Neuron (in vitro differentiated cells): ENCODE data around the gene ERBIN.
"Not testable (repeated sequence)": the region's sequence is repeated elsewhere in the genome, so short reads cannot be mapped to it uniquely, and the experiment has no call there.

Experiments used
- H2AFZ ChIP-seq: one replicate; pipeline ENCODE4 v1.6.1; 2013; ENCODE audit warnings: low read depth, mild to moderate bottlenecking, inconsistent platforms, low read length, moderate library complexity
- H3K27me3 ChIP-seq: one replicate; pipeline ENCODE4 v1.6.1; 2013; ENCODE audit warnings: low read length; ENCODE audit not compliant: insufficient read depth
- H3K36me3 ChIP-seq: one replicate; pipeline ENCODE4 v1.6.1; 2013; ENCODE audit warnings: low read length; ENCODE audit not compliant: insufficient read depth
- H3K4me1 ChIP-seq: one replicate; pipeline ENCODE4 v1.6.1; 2013; ENCODE audit warnings: low read length; ENCODE audit not compliant: insufficient read depth
- H3K4me3 ChIP-seq: 2 replicates; pipeline ENCODE4 v1.5.1; 2013; ENCODE audit warnings: mild to moderate bottlenecking, low read length, moderate library complexity
- H3K9me3 ChIP-seq: one replicate; pipeline ENCODE4 v1.6.1; 2013; ENCODE audit warnings: low read length

ERBIN gene, protein sequence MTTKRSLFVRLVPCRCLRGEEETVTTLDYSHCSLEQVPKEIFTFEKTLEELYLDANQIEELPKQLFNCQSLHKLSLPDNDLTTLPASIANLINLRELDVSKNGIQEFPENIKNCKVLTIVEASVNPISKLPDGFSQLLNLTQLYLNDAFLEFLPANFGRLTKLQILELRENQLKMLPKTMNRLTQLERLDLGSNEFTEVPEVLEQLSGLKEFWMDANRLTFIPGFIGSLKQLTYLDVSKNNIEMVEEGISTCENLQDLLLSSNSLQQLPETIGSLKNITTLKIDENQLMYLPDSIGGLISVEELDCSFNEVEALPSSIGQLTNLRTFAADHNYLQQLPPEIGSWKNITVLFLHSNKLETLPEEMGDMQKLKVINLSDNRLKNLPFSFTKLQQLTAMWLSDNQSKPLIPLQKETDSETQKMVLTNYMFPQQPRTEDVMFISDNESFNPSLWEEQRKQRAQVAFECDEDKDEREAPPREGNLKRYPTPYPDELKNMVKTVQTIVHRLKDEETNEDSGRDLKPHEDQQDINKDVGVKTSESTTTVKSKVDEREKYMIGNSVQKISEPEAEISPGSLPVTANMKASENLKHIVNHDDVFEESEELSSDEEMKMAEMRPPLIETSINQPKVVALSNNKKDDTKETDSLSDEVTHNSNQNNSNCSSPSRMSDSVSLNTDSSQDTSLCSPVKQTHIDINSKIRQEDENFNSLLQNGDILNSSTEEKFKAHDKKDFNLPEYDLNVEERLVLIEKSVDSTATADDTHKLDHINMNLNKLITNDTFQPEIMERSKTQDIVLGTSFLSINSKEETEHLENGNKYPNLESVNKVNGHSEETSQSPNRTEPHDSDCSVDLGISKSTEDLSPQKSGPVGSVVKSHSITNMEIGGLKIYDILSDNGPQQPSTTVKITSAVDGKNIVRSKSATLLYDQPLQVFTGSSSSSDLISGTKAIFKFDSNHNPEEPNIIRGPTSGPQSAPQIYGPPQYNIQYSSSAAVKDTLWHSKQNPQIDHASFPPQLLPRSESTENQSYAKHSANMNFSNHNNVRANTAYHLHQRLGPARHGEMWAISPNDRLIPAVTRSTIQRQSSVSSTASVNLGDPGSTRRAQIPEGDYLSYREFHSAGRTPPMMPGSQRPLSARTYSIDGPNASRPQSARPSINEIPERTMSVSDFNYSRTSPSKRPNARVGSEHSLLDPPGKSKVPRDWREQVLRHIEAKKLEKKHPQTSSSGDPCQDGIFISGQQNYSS (N-terminal part only)

DNA sequence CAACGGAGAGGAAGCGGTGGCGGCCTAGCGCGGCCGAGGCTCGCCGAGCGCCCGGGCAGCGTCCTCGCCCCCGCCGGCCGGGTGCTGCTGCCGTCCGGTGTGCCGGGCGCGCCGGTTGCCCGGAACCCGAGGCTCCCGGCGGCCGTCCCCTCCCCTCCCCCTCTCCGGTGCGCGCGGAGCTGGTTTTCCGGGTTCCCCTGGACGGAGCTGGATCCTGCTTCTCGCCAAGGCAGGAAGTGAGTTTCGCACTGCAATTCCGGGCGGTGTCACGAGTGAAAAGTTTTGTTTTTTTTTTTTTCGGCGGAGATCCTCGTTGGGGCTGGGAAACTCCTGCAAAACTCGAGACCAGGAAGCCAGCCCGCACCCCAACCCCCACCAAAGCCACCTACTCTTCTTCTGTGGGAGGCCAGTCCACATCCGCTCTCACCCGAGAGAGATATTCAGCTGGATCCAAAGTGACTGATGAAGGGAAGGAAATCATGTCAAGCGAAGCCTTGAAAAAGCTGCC is at the start of gene ERBIN:
Gene ERBIN, plus strand, starts transcription at position 300 of the 508 bp plus-strand sequence. CDS start 66,144 bp downstream, outside the sequence.
- H3K4me1 ChIP-seq = peaks cover 16% of the 10 kb centered on the region
- H3K36me3 ChIP-seq = peaks cover 8% of the 10 kb centered on the region
- peak within 1 kb of the TSS; percentile 93 for H3K4me3 ChIP-seq
- no peaks in the 10 kb centered on the region for H3K27me3 ChIP-seq
- peak within 1 kb of the TSS; percentile 34 for H2AFZ ChIP-seq
- H3K9me3 ChIP-seq = no peaks in the 10 kb centered on the region

DNA sequence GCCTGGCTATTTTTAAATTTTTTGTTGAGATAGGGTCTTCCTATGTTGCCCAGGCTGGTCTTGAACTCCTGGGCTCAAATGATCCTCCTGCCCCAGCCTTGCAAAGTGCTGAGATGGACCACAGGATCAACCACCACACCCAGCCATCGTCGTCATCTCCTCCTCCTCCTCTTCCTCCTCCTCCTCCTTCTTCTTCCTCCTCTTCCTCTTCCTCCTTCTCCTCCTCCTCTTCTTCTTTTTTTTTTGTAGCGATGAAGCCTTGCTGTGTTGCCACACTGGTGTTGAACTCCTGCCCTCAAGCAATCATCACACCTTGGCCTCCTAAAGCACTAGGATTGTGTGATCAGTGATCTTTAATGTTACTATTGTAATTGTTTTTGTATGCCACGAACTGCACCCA is 49.4 kb upstream of the ERBIN start:
- no peaks in the 10 kb centered on the region for H3K36me3 ChIP-seq

DNA sequence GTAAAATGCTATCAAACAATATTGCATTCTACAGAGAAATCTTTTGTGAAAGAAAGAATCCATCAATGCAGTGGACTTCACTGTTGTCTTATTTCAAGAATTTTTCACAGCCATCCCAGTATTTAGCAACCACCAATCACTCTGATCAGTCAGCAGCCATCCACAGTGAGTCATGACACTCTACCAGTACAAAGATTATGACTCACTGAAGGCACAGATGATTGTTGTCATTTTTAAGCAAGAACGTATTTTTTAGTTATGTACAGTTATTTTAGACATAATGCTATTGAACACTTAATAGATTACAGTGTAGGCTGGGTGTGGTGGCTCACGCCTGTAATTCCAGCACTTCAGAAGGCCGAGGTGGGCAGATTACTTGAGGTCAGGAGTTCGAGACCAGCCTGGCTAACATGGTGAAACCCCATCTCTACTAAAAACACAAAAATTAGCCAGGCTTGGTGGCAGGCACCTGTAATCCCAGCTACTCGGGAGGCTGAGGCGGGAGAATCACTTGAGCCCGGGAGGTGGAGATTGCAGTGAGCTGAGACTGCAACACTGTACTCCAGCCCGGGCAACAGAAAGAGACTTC is 46.6 kb upstream of the ERBIN start:
- not testable (repeated sequence) for H3K4me1 ChIP-seq, H2AFZ ChIP-seq, H3K4me3 ChIP-seq, H3K9me3 ChIP-seq, H3K36me3 ChIP-seq, H3K27me3 ChIP-seq

More for the DNA sequence above, 49.4 kb upstream of the ERBIN start:
- Histone ChIP-seq H2AFZ (no peak overlapping the region), H3K27me3 (no peaks in the 10 kb centered on the region), H3K9me3 (no peaks in the 10 kb centered on the region), H3K4me3 (no peak overlapping the region), H3K4me1 (no peaks in the 10 kb centered on the region)

DNA sequence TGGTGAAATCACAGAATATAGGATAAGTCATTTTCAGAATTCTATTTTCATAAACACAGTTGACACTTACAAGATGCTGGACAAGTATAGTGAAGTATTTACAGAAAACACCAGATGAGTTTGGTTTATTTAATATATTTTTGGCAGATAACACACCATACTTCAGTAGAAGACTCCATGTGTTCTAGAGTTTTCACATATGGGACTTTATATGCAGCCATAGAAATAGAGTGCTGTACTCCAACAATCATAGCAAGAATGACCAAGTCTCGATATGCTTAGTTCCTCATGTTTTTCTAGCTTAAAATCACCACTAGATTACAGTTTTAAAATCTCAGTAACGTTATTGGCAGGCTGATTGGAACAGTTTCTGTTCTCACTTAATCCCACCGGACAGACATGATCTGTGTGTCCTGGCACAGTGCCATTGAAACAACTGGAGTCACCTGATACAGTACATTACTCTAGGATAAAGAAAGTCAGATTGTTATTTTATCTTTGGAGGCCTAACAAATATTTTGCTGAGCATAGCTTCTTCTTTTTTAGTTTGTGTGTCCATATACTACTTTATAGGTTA is 45.8 kb upstream of the ERBIN start:
- Histone ChIP-seq H3K9me3 (no peaks in the 10 kb centered on the region), H3K27me3 (no peaks in the 10 kb centered on the region), H3K36me3 (no peaks in the 10 kb centered on the region)

DNA sequence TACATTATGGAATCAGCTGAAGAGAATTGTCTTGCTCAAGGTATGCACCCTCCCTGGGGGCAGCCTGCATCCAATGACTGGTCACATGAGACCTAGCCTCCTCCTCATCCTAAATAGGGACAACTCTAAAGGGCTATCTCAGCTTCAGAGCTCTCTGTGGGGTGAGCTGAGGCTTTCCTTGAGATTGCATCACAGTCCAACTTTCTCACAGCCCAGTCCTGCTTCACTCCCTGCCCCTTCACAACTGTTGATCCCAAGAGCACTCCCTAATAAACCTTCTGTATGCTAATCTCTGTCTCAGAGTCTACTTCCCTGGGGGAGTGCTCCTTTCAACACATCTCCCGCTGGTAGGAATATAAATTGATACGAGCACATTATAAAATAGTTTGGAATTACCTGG is 44.1 kb upstream of the ERBIN start:
- no peaks in the 10 kb centered on the region for H3K4me1 ChIP-seq
- H3K27me3 ChIP-seq = no peaks in the 10 kb centered on the region
- H2AFZ ChIP-seq = no peak overlapping the region
- H3K4me3 ChIP-seq = no peak overlapping the region
- no peaks in the 10 kb centered on the region for H3K36me3 ChIP-seq
- H3K9me3 ChIP-seq = no peaks in the 10 kb centered on the region

More for the DNA sequence above, 45.8 kb upstream of the ERBIN start:
- no peak overlapping the region for H2AFZ ChIP-seq
- no peaks in the 10 kb centered on the region for H3K4me1 ChIP-seq
- H3K4me3 ChIP-seq = no peak overlapping the region

DNA sequence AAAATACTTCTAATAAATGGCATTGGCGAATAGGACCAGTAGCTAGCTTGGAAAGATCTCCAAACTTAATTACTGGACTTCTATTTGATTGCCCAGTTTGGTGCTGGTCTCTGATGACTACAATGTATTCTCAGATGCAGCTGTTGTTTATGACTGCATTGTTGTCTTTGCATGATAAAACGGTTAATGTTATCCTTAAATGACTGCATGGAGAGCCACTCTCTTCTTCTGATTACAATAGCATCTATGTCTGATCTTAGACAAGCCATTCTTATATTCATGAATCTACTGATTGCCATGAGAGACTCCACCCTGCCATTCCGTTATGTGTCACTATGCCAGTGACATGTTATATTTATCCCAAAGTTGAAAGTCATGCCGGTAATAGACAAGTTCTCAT is 42.9 kb upstream of the ERBIN start:
- Histone ChIP-seq H3K9me3 (no peaks in the 10 kb centered on the region), H3K27me3 (no peaks in the 10 kb centered on the region), H3K4me3 (no peak overlapping the region), H3K36me3 (no peaks in the 10 kb centered on the region), H2AFZ (no peak overlapping the region), H3K4me1 (no peaks in the 10 kb centered on the region)

DNA sequence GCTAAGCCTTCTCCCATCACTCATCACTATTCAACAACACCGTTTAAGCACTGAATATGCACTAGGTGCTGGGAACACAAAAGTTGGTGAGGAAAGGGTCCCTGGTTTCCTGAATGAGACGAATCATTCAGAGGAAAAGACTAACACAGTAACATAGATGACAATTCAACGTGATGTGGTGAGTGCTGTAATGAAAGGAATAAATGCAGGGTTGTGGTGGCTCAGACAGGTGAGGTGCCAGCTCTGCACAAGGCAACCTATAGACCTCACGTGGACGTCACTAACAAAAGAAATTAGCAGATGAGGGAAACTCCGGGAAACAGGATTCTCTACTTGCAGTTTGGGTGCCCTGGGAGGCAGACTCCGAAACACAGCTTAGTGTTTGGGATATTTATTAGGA is 40.0 kb upstream of the ERBIN start:
- H2AFZ ChIP-seq = no peak overlapping the region
- no peaks in the 10 kb centered on the region for H3K36me3 ChIP-seq
- H3K4me3 ChIP-seq = no peak overlapping the region
- no peaks in the 10 kb centered on the region for H3K4me1 ChIP-seq
- H3K9me3 ChIP-seq = no peaks in the 10 kb centered on the region
- no peaks in the 10 kb centered on the region for H3K27me3 ChIP-seq

DNA sequence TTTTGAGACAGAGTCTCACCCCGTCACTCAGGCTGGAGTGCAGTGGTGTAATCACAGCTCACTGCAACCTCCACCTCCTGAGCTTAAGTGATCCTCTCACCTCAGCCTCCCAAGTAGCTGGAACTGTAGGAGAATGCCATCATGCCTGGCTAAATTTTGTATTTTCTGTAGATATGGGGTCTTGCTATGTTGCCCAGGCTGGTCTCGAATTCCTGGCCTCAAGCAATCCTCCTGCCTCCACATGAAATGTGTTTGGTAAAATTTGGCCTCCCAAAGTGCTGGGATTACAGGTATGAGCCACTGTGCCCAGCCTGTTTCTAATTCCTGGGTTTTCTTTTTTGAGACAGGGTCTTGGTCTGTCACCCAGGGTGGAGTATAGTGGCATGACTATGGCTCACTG is 34.4 kb upstream of the ERBIN start:
- not testable (repeated sequence) for H3K27me3 ChIP-seq, H2AFZ ChIP-seq, H3K4me1 ChIP-seq, H3K36me3 ChIP-seq, H3K4me3 ChIP-seq, H3K9me3 ChIP-seq

DNA sequence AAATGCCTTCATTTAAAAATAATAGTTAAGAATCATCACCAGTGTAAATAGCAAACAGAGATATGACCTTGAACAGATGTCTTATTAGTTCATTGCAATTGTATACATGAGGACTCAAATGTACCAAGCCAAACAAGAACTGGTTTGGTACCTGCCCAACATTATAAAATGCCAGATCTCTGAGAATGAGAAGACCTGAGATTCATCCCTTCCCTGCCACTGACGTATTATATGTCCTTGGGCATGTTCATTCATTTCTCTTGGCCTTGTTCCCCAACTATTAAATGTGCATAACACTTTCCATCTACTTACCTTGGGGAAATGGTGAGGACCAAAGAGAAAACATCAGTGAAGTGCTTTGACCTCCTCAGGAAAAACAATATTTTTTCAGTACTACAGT is 33.6 kb upstream of the ERBIN start:
- Histone ChIP-seq H3K4me3 (no peak overlapping the region), H3K4me1 (no peaks in the 10 kb centered on the region), H3K27me3 (no peaks in the 10 kb centered on the region), H2AFZ (no peak overlapping the region), H3K9me3 (no peaks in the 10 kb centered on the region), H3K36me3 (no peaks in the 10 kb centered on the region)

DNA sequence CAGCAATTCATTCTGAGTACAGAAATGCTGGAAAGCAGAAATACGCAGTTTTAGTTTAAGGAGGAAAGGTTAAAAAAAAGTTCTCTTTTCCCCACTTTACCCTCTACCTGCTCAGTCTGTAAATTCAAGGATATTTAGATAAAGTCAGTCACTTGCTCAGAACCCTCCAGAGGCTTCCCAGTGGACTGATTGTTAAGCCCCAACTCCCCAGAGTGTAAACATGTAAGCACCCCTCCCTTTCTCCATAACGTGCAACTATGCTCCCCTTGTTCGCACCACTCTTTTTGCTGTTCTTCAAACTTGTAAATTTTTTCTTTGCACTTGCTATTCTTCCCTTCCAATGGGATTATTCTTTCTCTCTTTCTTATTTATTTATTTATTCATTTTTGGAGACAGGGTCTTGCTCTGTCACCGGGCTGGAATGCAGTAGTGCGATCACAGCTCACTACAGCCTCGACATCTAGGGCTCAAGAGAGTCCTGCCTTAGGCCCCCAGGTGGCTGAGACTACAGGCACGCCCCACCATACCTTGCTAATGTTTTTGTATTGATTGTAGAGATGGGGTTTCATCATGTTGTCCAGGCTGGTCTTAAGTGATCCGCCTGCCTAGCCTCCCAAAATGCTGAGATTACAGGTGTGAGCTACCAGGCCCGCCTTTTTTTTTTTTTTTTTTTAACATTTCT is 32.5 kb upstream of the ERBIN start:
- no peaks in the 10 kb centered on the region for H3K9me3 ChIP-seq

DNA sequence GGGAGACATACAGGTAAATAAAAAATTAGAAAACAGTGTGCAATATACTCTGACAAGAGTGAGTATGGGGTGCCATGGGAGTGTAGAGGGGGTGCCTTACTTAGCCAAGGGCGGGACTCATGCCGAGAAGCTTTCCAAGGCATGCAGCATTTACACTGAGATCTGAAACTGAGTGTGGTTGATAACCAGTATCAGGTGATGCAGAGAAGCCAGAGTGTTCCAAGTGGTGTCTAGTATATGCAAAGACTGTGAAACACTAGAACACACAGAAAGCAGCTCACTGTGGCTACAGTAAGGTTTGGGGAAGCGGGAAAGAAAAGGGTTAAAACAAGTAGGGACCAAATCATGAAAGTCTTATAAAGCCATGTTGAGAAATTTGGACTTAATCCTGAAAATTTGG is 30.5 kb upstream of the ERBIN start:
- Histone ChIP-seq H3K27me3 (no peaks in the 10 kb centered on the region), H3K9me3 (no peaks in the 10 kb centered on the region), H3K4me3 (no peak overlapping the region), H2AFZ (no peak overlapping the region), H3K4me1 (no peaks in the 10 kb centered on the region), H3K36me3 (no peaks in the 10 kb centered on the region)

More for the DNA sequence above, 32.5 kb upstream of the ERBIN start:
- no peak overlapping the region for H3K4me3 ChIP-seq
- H2AFZ ChIP-seq = no peak overlapping the region
- H3K36me3 ChIP-seq = no peaks in the 10 kb centered on the region
- H3K4me1 ChIP-seq = no peaks in the 10 kb centered on the region
- no peaks in the 10 kb centered on the region for H3K27me3 ChIP-seq

DNA sequence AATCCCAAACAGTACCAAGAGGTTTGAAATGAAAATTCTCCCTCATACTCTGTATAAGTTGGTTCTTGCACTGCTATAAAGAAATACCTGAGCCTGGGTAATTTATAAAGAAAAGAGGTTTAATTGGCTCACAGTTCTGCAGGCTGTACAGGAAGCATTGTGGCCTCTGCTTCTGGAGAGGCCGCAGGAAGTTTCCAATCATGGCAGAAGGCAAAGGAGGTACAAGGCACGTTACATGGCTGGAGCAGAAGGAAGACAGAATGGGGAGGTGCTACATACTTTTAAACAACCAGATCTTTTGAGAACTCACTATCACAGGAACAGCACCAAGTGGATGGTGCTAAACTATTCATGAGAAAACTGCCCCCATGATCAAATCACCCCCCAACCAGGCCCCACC is 25.6 kb upstream of the ERBIN start:
- Histone ChIP-seq H3K9me3 (no peaks in the 10 kb centered on the region), H3K36me3 (no peaks in the 10 kb centered on the region), H3K4me3 (no peak overlapping the region), H2AFZ (no peak overlapping the region), H3K27me3 (no peaks in the 10 kb centered on the region), H3K4me1 (no peaks in the 10 kb centered on the region)
